HG03521 (cell line): Measurements from ENCODE around the gene PLCXD3.
"Not testable (repeated sequence)": the region's sequence is repeated elsewhere in the genome, so short reads cannot be mapped to it uniquely, and the experiment has no call there.

Experiments used
- ATAC-seq: cut with Tn5 transposase; IDR thresholded peaks from one replicate; pipeline ENCODE4 v1.9.1; 2021; ENCODE audit warnings: mild to moderate bottlenecking, moderate library complexity; ENCODE audit not compliant: unreplicated experiment

PLCXD3 gene

GRCh38 chr5:41363343-41363986 is 146.9 kb downstream of the PLCXD3 start:
- no peak for ATAC-seq

DNA sequence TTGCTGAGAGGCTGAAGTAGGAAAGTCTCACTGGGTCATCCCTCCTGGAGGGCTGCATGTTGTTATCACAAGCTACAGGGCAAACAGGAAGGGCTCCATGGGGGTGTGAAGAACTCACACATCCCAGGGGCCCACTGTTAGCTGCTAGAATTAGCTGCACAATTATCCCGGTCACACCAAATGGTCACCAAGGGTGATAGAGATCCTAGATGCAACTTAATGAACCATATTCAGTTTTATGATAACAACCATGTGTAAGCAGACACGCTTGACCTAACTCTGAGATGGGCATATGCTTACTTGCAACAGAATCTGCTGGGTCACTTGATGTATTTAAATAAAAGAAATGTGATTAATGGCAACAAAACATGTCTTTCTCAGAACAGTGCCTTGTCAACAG is 153.6 kb downstream of the PLCXD3 start:
- ATAC-seq, result no peak

GRCh38 chr5:41349846-41350245 is 160.6 kb downstream of the PLCXD3 start:
- ATAC-seq, result no peak

DNA sequence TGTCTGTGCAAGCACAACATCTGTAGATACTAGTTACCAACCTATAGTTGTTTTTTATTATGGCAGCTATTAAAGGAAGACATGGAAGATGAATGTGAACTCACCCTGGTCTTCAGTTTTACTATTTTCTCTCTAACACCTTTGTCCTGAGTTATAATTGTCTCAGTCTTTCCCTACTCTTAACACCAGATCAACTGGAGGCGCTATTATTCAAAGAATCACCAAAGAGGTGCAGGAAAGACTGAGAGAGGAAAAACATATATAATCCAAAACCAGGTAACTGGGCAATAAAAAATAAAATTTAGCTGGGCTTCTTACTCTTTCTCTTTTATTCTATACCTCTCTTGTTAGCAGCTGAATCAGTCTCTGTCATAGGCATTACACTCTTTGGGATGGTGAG is 162.8 kb downstream of the PLCXD3 start:
- ATAC-seq, result no peak

DNA sequence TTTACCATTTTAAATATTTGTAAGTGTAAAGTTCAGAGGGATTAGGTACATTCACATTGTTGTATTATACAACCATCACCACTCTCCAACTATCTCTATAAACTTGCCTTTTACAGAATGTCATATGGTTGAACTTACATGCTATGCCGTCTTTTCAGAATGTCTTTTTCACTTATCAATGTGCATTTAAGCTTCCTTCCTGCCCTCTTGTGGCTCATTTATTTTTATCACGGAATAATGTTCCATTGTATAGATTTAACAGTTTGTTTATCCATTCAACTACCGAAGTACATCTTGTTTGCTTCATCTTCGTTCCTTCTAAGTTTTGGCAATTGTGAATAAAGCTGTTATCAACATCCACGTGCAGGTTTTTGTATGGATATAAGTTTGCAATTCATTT is 163.8 kb downstream of the PLCXD3 start:
- ATAC-seq, result no peak

- no peak for ATAC-seq
These were observed 165.1 kb downstream of the PLCXD3 start for GRCh38 chr5:41345295-41345694.

DNA sequence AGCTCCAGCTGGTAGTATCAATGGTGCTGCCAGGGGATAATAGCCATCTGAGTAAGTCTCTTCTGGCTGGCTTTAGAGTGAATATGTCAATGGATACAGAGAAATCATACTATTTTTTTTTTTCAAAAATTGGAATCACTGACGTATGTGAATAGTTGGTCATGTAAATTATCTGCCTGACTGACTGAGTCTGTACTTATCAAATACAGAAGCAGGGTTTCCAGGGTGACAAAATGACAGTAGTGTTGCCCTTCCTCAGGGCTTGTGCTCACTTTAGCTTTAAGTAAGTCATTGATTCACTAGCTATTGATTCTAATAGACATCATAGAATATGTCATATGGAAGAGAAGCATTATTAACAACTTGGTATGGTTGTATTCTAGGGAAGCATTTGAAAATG is 171.1 kb downstream of the PLCXD3 start:
- no peak for ATAC-seq

- ATAC-seq, result no peak
These were observed 172.2 kb downstream of the PLCXD3 start for GRCh38 chr5:41338136-41338675.

GRCh38 chr5:41337724-41338123 is 172.7 kb downstream of the PLCXD3 start:
- no peak for ATAC-seq

- no peak for ATAC-seq
These were observed 173.2 kb downstream of the PLCXD3 start for GRCh38 chr5:41337216-41337615.

DNA sequence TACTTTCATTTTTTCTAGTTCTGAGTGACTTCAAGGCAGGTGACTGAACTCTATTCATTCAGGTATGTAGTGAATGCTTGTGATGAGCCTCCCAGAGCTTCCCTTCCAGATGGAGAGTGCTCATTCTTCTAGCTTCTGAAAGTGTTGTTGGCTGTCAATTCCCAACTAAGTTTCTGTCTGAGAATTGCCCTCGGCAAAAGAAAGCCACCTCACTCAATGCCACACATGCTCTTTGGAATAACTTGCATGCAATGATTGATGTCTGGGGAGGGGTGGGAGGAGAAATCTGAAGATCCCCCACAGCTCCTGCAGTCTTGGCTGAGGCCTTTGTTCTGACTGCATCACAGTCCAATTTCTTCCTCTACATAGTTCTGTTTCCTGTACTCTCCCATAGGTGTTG is 173.9 kb downstream of the PLCXD3 start:
- ATAC-seq, result no peak

- no peak for ATAC-seq
These were observed 174.7 kb downstream of the PLCXD3 start for GRCh38 chr5:41335596-41336181.

DNA sequence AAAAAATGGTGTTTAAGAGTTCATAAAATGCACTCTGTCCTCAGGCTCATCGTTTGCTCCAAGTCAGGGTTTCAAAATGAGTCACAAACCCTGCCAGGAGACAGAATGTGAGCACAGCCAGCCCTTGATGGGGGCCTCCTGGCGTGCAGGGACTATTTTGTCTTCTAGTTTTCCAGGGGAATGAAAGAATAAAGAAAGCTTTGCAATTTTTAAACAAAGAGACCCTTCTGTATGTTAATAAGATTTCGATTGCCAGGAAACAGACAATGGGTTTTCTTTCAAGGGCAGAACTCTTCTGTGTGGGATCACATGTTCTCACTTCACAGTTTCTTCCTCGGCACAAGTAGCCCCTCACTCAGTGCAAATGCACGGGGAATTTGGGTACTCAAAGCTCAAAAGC is 175.6 kb downstream of the PLCXD3 start:
- no peak for ATAC-seq

GRCh38 chr5:41334221-41334620 is 176.2 kb downstream of the PLCXD3 start:
- ATAC-seq, result no peak

DNA sequence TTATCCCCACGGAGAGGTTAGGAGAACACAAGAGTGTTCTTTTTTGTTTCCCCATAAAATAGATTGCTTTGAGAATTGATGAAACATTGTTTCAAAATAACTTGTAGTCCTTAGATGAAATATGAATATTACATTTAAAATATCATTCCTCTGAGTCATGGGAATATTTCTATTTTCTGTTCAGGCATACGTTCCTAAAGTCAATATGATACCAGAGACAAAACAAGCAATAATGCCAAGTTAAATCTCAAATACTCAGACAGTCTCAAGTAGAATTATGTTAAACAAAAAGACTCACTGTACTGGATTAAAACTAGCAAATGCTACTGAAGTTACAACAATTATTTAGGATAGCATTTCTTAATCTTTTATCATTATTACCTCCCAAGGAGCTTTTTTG is 185.3 kb downstream of the PLCXD3 start:
- ATAC-seq, result no peak

GRCh38 chr5:41322826-41323225 is 187.6 kb downstream of the PLCXD3 start:
- ATAC-seq, result not testable (repeated sequence)

DNA sequence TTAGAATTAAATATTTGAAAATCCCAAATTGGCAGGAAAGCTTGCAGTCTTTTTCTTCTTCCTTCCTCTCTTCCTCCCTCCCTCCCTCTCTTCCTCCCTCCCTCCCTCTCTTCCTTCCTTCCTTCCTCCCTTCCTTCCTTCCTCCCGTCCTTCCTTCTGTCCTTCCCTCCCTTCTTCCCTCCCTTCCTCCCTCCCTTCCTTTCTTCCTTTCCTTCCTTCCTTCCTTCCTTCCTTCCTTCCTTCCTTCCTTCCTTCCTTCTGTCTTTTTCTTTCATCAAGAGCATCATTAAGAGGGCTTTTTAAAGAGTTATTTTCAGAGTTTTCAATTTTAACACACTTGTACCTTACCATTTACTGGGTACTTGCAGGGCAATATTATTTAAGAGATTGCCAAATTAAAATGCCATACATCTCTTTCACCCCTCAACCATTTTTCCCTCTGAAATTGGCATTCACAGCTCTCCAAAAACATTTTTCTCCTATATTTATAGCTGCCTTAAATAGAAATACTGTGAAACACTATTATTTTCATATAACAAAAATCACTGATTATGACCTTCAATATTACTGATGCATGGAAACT is 197.8 kb downstream of the PLCXD3 start:
- ATAC-seq, result no peak

- ATAC-seq, result no peak
These were observed 198.3 kb downstream of the PLCXD3 start for GRCh38 chr5:41312066-41312465.

GRCh38 chr5:41309275-41309674 is 201.1 kb downstream of the PLCXD3 start:
- ATAC-seq, result no peak

- no peak for ATAC-seq
These were observed 204.4 kb downstream of the PLCXD3 start for GRCh38 chr5:41306005-41306404.

- ATAC-seq, result no peak
These were observed 205.3 kb downstream of the PLCXD3 start for GRCh38 chr5:41305056-41305455.

- ATAC-seq, result no peak
These were observed 214.3 kb downstream of the PLCXD3 start for GRCh38 chr5:41296066-41296465.
